BJ (cell line): ENCODE results near the gene MRPL36. TPM values are rescaled to one million over a fixed set of nuclear protein-coding genes. Genes with fewer than 3 reads are reported as not detected.

ENCODE experiments used
- CTCF ChIA-PET: fragments of 350-600 bp; formaldehyde crosslinking; extraction: SDS; loops from one replicate; lab custom pipeline; 2021; ENCODE audit warnings: antibody characterized with exemption, inconsistent platforms; lab: Yijun Ruan, JAX
- POLR2A ChIA-PET: fragments of 300-600 bp; sonication (Branson Sonifier 250); formaldehyde crosslinking; extraction: SDS; loops from one replicate; lab custom pipeline; 2021; ENCODE audit warnings: antibody characterized with exemption; lab: Charles Lee
- DNase-seq: peaks from one replicate; pipeline ENCODE4 v3.0.0-alpha.2; 2011; ENCODE audit warnings: low read depth
- H3K27me3 ChIP-seq: 2 replicates; pipeline ENCODE4 v1.6.0; 2011; ENCODE audit warnings: low read length; ENCODE audit not compliant: control insufficient read depth, insufficient read depth
- H3K36me3 ChIP-seq: 2 replicates; pipeline ENCODE4 v1.5.1; 2011; ENCODE audit warnings: low read length; ENCODE audit not compliant: control insufficient read depth, insufficient read depth
- H3K4me3 ChIP-seq: 2 replicates; pipeline ENCODE4 v1.5.1; 2011; ENCODE audit warnings: low read depth, mild to moderate bottlenecking, control low read depth, low read length
- CTCF ChIP-seq: IDR thresholded peaks from 2 replicates; pipeline ENCODE4 v1.5.1; 2011; ENCODE audit warnings: low read depth, mild to moderate bottlenecking, control low read depth, inconsistent platforms, low read length, moderate library complexity; ENCODE audit not compliant: insufficient read depth
- polyA plus RNA-seq: library from polyadenylated mRNA; depleted of rRNA; stranded (reverse); fragments of >200 nt; gene quantifications from 2 replicates; pipeline ENCODE4 v1.2.3, GENCODE V29; 2011

MRPL36 gene
- polyA plus RNA-seq, 1 experiment = 67.9 TPM

GRCh38 chr5:1779021-1779680 is 20.5 kb downstream of the MRPL36 start:
- CTCF ChIA-PET = no interaction called here

GRCh38 chr5:1778138-1779020 is 21.3 kb downstream of the MRPL36 start:
- DNase-seq = no peak
- POLR2A ChIA-PET = no interaction called here
- Histone ChIP-seq H3K4me3 (no peak overlapping the region), H3K27me3 (peaks cover 2% of the 10 kb centered on the region; the same call in 1 of the 2 replicates), H3K36me3 (no peaks in the 10 kb centered on the region)
- no peak for TF ChIP-seq CTCF
- CTCF ChIA-PET = no interaction called here

More at GRCh38 chr5:1779021-1779680, 20.5 kb downstream of the MRPL36 start:
- Histone ChIP-seq H3K36me3 (no peaks in the 10 kb centered on the region), H3K27me3 (peaks cover 5% of the 10 kb centered on the region; the same call in 1 of the 2 replicates), H3K4me3 (no peak overlapping the region)
- no peak for DNase-seq
- no peak for TF ChIP-seq CTCF
- POLR2A ChIA-PET = no interaction called here

GRCh38 chr5:1777281-1778137 is 22.1 kb downstream of the MRPL36 start:
- Histone ChIP-seq H3K27me3 (0 out of 2 replicates have a peak, but pooled peaks cover 2% of the 10 kb centered on the region), H3K4me3 (no peak overlapping the region), H3K36me3 (no peaks in the 10 kb centered on the region)
- ChIA-PET POLR2A (no interaction called here), CTCF (no interaction called here)
- DNase-seq = no peak
- no peak for TF ChIP-seq CTCF

GRCh38 chr5:1776831-1777230 is 22.8 kb downstream of the MRPL36 start:
- H3K4me3 ChIP-seq = no peak overlapping the region
- CTCF ChIA-PET = no interaction called here

More at GRCh38 chr5:1776831-1777230, 22.8 kb downstream of the MRPL36 start:
- no peak for DNase-seq
- no peaks in the 10 kb centered on the region for H3K36me3 ChIP-seq
- no peak for TF ChIP-seq CTCF
- peaks cover 5% of the 10 kb centered on the region for H3K27me3 ChIP-seq
- POLR2A ChIA-PET = no interaction called here
